ENCODE results near the gene EP400.
"Not testable (repeated sequence)": the region's sequence is repeated elsewhere in the genome, so short reads cannot be mapped to it uniquely, and the experiment has no call there.

The EP400 gene

GRCh38 chr12:131954460-131954859 lies 4.7 kb downstream of the EP400 start:
- not testable (repeated sequence) for DNase-seq

DNA sequence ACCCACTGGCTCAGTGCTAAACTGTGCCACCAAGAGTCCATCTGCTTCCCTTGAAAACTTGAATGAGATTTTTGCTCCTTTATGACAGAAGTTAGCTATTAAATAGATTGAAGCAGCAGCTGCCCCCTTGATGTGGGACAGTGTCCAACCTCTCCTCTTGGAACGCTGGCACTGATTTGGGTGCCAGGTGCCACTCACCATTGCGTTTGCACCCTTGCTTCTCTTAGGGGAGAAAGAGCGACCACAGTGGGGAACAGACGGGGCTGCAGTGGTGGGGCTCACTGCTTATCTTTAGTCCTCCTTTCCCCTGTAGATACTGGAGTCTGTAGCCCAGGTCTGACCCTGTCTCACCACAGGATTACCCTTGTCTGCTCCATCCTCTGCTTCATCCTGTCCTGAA lies 9.4 kb downstream of the EP400 start:
- no peak for DNase-seq

DNA sequence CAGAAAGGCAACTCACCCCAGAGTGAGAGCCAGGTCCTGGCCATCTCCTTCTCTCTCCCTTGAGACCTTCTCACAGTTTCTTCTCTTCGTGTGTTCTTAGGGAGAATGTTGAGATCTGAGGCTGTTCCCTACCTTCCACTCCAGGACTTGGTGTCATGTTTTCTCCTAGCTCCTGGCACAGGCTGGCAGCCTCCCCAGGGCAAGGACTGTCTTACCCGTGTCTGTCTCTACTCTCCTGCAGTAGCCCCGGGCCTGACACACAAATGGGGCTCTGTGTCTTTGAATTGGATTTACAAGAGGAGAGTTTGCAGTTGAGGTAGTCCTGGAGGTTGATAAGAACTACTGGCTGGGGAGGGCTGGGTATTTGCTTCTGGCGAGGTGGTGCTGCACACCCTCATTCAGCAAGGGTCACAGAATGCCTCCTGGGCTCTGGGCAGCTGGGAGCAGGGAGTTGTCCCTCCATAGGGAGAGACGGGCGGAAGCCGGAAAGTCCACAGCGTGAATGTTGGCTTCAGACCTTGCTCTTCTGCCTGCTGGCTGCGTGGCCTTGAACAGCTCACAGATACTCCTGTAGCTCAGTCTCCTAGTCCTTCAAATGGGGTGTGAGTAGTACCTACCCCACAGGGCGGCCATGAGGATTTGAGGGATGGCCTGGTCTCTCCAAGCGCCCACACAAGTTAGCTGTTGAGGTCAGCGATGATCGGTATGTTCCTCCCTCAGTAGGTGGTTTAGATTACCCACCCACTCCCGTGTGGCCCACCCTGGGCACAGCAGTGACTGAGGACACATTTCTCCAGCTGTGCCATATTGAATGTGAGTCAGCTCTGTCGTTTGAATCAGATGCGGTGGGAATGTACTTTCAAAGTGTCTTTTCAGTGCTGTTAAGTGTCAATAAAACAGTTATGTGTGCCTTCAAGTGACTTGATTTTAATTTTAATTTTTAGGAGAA lies 10.2 kb downstream of the EP400 start:
- no peak for DNase-seq

DNA sequence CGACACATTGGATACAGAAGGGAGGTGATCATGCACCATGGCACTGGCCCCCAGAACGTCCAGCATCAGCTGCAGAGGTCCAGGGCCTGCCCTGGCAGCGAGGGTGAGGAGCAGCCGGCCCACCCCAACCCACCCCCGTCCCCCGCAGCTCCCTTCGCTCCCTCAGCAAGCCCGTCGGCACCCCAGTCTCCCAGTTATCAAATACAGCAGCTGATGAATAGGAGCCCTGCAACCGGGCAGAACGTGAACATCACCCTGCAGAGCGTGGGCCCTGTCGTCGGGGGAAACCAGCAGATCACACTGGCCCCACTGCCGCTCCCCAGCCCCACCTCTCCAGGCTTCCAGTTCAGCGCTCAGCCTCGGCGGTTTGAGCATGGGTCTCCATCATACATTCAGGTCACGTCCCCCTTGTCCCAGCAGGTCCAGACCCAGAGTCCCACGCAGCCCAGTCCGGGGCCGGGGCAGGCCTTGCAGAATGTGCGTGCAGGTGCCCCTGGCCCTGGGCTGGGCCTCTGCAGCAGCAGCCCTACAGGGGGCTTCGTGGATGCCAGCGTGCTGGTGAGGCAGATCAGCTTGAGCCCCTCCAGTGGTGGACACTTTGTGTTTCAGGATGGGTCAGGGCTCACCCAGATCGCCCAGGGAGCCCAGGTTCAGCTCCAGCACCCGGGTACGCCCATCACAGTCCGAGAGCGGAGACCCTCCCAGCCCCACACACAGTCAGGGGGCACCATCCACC lies 11.0 kb downstream of the EP400 start:
- not testable (repeated sequence) for DNase-seq

- DNase-seq = not testable (repeated sequence)
Measured at GRCh38 chr12:131961328-131961727, 11.6 kb downstream of the EP400 start.

DNA sequence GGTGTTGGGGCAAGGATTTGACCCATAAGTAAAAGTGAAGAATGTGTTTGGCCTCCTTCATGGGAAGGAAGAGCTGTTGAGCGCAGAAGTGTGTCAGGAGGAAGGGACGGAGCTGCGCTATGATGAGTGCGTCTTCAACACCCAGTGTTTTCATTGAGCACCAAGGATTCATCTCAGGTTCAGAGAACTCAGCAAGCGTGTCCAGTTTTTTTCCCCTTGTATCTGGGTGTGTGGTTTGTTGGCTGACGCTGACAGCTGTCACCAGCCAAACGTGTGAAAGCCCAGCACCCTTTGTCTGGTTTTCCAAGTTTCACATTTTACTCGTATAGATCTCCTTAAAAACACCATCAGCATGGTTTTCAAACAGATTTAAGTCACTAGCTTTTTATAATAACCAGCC lies 12.3 kb downstream of the EP400 start:
- DNase-seq = no peak

DNA sequence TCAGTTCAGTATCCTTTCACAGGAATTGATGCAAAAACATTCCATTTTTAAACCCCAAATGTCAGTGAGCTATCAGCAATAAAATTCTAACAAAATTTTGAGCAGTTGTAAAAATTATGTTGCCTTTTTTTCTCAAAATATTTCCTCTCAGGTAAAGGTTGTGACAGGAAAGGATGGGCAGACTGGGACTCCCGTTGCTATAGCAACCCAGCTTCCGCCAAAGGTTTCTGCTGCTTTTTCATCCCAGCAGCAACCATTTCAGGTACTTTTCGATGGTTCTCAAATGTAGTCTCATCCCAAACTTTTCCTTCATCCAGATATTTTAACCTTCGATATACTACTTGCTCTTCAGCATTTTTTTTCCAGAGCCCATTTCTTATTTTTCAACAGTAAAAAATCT lies 13.6 kb downstream of the EP400 start:
- no peak for DNase-seq

- DNase-seq = no peak
Measured at GRCh38 chr12:131965073-131965472, 15.3 kb downstream of the EP400 start.

- no peak for DNase-seq
Measured at GRCh38 chr12:131971226-131971625, 21.5 kb downstream of the EP400 start.

DNA sequence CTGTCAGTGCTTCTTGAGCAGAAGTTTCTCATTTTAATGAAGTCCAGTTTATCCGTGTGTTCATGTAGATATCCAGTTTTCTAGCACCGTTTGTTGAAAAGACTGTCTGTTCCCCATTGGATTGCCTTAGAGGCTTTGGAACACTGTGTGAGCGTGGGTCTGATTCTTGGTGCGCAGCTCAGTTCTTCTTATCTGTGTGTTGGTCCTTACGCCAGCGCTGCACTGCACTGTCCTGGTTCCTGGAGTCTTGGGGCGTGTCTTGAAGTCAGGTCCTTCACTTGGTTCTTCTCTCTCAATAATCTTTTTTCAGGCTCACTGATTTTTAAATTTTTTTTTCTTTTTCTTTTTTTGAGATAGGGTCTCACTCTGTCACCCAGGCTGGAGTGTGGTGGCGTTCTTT lies 25.5 kb downstream of the EP400 start:
- no peak for DNase-seq

DNA sequence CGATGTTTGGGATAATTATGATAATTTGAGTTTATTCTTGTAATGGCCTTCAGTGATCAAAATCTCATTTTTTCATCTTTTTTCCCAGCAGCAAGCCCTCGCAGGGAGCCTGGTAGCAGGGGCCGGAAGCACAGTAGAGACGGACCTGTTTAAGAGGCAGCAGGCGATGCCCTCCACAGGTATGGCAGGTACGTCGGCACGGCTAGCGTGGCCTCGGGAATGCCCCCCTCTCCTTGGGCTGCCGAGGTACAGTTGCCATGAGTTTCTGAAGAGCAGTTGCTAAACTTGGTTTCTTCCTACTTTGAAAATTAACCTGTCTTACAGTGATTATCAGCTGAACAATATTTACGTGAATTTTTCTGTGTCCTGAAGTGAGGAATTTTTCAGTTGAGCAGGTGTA lies 29.9 kb downstream of the EP400 start:
- no peak for DNase-seq

- DNase-seq = no peak
Measured at GRCh38 chr12:131980263-131980662, 30.5 kb downstream of the EP400 start.

DNA sequence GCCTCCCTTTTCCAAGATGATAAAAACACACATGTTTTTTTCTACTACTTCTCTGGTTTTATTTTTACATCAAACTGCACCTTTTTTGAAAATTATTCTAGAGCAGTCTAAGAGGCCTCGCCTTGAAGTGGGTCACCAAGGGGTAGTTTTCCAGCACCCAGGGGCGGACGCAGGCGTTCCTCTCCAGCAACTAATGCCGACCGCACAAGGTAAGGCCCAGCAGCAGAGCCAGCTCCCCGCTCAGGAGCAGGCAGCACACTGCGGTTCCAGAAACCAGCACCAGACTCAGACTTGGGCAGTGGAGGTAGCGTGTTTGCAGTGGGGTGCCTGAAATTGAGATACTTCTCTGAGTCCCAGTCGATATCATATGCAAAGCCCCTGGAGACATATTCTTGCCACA lies 31.6 kb downstream of the EP400 start:
- no peak for DNase-seq

DNA sequence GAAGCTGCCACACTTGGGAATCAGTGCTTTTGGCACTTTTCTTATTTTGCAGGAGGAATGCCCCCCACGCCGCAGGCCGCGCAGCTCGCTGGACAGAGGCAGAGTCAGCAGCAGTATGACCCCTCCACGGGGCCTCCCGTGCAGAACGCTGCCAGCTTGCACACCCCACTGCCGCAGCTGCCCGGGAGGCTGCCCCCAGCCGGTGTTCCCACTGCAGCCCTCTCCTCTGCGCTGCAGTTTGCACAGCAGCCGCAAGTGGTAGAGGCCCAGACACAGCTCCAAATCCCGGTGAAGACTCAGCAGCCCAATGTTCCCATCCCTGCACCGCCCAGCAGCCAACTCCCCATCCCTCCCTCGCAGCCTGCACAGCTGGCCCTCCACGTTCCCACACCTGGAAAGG lies 32.3 kb downstream of the EP400 start:
- DNase-seq = no peak

DNA sequence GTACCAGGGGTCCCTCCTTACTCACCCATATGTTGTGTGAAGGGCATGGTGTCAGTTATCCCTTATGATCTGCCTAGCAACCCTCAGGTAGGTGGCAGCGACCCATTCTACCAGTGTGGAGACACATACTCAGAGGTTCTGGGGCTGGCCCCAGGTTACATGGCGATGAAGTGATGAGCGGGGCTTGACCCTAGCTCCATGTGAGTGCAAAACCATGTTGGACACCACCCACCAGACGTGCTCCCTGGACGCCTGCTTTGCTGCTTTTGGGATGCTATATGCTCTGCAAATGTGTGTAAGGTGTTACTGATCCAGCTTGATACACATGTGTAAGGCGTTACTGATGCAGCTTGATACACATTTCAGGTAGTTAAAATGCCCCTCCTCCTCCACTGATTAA lies 33.3 kb downstream of the EP400 start:
- DNase-seq = no peak

- no peak for DNase-seq
Measured at GRCh38 chr12:131983554-131983953, 33.8 kb downstream of the EP400 start.

DNA sequence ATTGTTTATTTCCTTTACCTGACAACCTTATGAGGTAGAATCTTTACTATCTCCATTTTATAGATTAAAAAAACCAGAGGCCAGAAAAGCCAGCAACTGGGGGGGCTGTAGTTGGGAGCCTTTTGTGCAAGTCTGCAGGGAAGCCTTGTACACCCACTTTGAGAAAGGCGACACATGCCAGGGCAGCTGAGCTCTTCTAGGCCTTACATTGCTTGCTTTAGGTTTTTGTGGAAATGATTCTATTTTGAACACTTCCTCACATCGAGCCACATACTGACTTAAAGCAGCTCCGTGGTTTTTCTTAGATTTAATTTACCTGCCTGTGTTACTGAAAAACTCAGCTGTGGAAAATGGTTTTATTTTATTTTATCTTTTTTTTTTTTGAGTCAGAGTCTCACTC lies 34.6 kb downstream of the EP400 start:
- no peak for DNase-seq

DNA sequence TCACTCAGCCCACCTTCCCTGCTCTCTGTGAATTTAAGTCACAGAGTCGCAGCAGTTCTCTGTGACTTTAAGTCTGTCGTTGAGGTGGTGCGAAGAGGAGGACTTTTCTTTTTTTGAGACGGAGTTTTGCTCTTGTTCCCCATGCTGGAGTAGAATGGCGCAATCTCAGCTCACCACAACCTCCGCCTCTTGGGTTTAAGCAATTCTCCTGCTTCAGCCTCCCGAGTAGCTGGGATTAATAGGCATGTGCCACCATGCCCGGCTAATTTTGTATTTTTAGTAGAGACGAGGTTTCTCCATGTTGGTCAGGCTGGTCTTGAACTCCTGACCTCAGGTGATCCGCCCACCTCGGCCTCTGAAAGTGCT lies 35.8 kb downstream of the EP400 start:
- not testable (repeated sequence) for DNase-seq

- DNase-seq = no peak
Measured at GRCh38 chr12:131986361-131986760, 36.6 kb downstream of the EP400 start.

DNA sequence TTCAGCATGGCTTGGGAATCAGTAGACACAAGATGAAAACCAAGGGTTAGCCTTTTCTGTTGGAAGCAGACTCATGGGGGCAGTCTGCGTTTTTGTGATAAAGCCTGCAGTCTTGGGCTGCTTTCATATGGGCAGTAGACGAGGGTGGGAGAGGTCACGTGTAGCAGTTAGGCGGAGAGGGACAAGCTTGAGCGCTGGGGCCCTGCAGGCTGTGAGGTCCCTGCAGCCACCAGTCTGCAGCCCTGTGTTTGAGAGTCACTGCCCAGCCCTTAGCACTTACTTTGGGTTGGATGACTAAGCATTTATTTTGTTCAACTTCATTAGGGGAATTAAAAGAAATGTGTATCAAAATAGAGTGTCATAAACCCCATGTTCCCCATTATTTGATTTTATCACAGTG lies 37.2 kb downstream of the EP400 start:
- DNase-seq = no peak

DNA sequence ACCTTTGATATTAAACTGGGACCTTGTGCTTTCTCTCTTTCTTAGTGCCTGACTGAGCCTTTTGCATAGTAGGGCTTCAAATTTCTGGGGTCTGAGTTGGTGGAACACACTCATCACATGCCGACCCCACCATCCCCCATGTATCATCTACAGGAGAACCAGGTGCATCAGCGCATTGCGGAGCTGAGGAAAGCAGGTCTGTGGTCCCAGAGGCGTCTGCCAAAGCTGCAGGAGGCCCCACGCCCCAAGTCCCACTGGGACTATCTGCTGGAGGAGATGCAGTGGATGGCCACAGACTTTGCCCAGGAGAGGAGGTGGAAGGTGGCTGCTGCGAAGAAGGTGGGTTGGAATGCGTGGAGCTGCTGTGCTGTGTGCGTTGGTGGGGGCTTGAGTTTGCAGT lies 37.8 kb downstream of the EP400 start:
- no peak for DNase-seq

GRCh38 chr12:131988054-131988796 lies 38.5 kb downstream of the EP400 start:
- DNase-seq = no peak

GRCh38 chr12:131989021-131989420 lies 39.3 kb downstream of the EP400 start:
- DNase-seq = no peak
